Activated CD4-positive, CD25-positive, alpha-beta regulatory T cell (primary cell): ENCODE measurements around the gene DYNC2H1.
"Not testable (repeated sequence)": the region's sequence is repeated elsewhere in the genome, so short reads cannot be mapped to it uniquely, and the experiment has no call there.

Source experiments
- DNase-seq, 4 experiments: peaks; one replicate each; lab custom pipeline; 2025; lab: John Stamatoyannopoulos, UW

Gene DYNC2H1

GRCh38 chr11:103374227-103374626 is 265.0 kb downstream of the DYNC2H1 start:
- not testable (repeated sequence) for DNase-seq

- no peak for DNase-seq
Measured at GRCh38 chr11:103378931-103379330, 269.7 kb downstream of the DYNC2H1 start.

GRCh38 chr11:103380031-103380430 is 270.8 kb downstream of the DYNC2H1 start:
- no peak for DNase-seq

GRCh38 chr11:103384652-103385051 is 275.4 kb downstream of the DYNC2H1 start:
- no peak for DNase-seq

- no peak for DNase-seq
Measured at GRCh38 chr11:103395612-103396011, 286.4 kb downstream of the DYNC2H1 start.

GRCh38 chr11:103396237-103396636 is 287.0 kb downstream of the DYNC2H1 start:
- no peak for DNase-seq

- DNase-seq, result no peak
Measured at GRCh38 chr11:103397369-103397768, 288.1 kb downstream of the DYNC2H1 start.

- no peak for DNase-seq
Measured at GRCh38 chr11:103398829-103399228, 289.6 kb downstream of the DYNC2H1 start.

- DNase-seq, result no peak
Measured at GRCh38 chr11:103406357-103406756, 297.1 kb downstream of the DYNC2H1 start.

GRCh38 chr11:103407641-103408040 is 298.4 kb downstream of the DYNC2H1 start:
- no peak for DNase-seq

- DNase-seq, result no peak
Measured at GRCh38 chr11:103413266-103413888, 304.2 kb downstream of the DYNC2H1 start.

- DNase-seq, result no peak
Measured at GRCh38 chr11:103418014-103418413, 308.8 kb downstream of the DYNC2H1 start.

- DNase-seq, result no peak
Measured at GRCh38 chr11:103420593-103420992, 311.4 kb downstream of the DYNC2H1 start.

- DNase-seq, result no peak
Measured at GRCh38 chr11:103433386-103434072, 324.3 kb downstream of the DYNC2H1 start.

- no peak for DNase-seq
Measured at GRCh38 chr11:103434073-103434411, 324.8 kb downstream of the DYNC2H1 start.

GRCh38 chr11:103436131-103436770 is 327.0 kb downstream of the DYNC2H1 start:
- DNase-seq, result no peak

- DNase-seq, result no peak
Measured at GRCh38 chr11:103441021-103441420, 331.8 kb downstream of the DYNC2H1 start.

GRCh38 chr11:103448966-103449365 is 339.7 kb downstream of the DYNC2H1 start:
- DNase-seq, result no peak

GRCh38 chr11:103450241-103450640 is 341.0 kb downstream of the DYNC2H1 start:
- DNase-seq, result no peak

- DNase-seq, result no peak
Measured at GRCh38 chr11:103453126-103453525, 343.9 kb downstream of the DYNC2H1 start.

GRCh38 chr11:103453915-103454709 is 344.9 kb downstream of the DYNC2H1 start:
- DNase-seq, result no peak

- DNase-seq, result no peak
Measured at GRCh38 chr11:103464420-103464819, 355.2 kb downstream of the DYNC2H1 start.
